Keratinocyte (primary cell): ENCODE measurements around the gene MYF5. TPM values are rescaled to one million over a fixed set of nuclear protein-coding genes. Genes with fewer than 3 reads are reported as not detected.

Experiments used
- DNase-seq: peaks from one replicate; pipeline ENCODE4 v3.0.0-alpha.2; 2011; ENCODE audit warnings: low read depth, missing footprints, low spot score
- FAIRE-seq: peaks from 2 replicates; lab custom pipeline; 2011; peaks lifted over from hg19 to GRCh38; lab: Jason Lieb, UNC
- H2AFZ ChIP-seq: 2 replicates; pipeline ENCODE4 v1.6.0; 2012; ENCODE audit warnings: low read length, control low read depth, inconsistent platforms; ENCODE audit not compliant: control insufficient read depth
- H3K27ac ChIP-seq: 2 replicates; pipeline ENCODE4 v1.5.1; 2011; ENCODE audit warnings: low read length; ENCODE audit not compliant: control insufficient read depth, insufficient read depth
- H3K27me3 ChIP-seq: 3 replicates; pipeline ENCODE4 v1.6.0; 2011; ENCODE audit warnings: low read length; ENCODE audit not compliant: control insufficient read depth, insufficient read depth; ENCODE audit errors: extremely low read depth
- H3K36me3 ChIP-seq, 2 experiments: 2 replicates in 1 of 2; 3 replicates in 1 of 2; pipeline ENCODE4 v1.5.1; 2011; ENCODE audit warnings: low read length in 2 of 2, mild to moderate bottlenecking in 1 of 2; ENCODE audit not compliant: control insufficient read depth in 2 of 2, insufficient read depth in 2 of 2; ENCODE audit errors: extremely low read depth in 1 of 2
- H3K4me1 ChIP-seq: 3 replicates; pipeline ENCODE4 v1.5.1; 2011; ENCODE audit warnings: low read length; ENCODE audit not compliant: control insufficient read depth, insufficient read depth; ENCODE audit errors: extremely low read depth
- H3K4me2 ChIP-seq: 3 replicates; pipeline ENCODE4 v1.6.0; 2011; ENCODE audit warnings: low read depth, low read length; ENCODE audit not compliant: control insufficient read depth, insufficient read depth; ENCODE audit errors: extremely low read depth
- H3K4me3 ChIP-seq, 3 experiments: fragments of 200-600 bp in 1 of 3; sonication (generic) in 1 of 3; 2 replicates in 2 of 3; 3 replicates in 1 of 3; pipeline ENCODE4 v1.5.1; 2011 to 2016; ENCODE audit warnings: low read length in 3 of 3, mild to moderate bottlenecking in 3 of 3, control low read depth in 2 of 3, inconsistent platforms in 1 of 3, low read depth in 1 of 3, mixed read lengths in 1 of 3, mixed run types in 1 of 3, moderate library complexity in 1 of 3; ENCODE audit not compliant: control insufficient read depth in 2 of 3, insufficient read depth in 2 of 3; ENCODE audit errors: extremely low read depth in 1 of 3
- H3K79me2 ChIP-seq: 2 replicates; pipeline ENCODE4 v1.6.0; 2012; ENCODE audit warnings: low read length; ENCODE audit not compliant: control insufficient read depth, insufficient read depth
- H3K9ac ChIP-seq: 3 replicates; pipeline ENCODE4 v1.6.0; 2011; ENCODE audit warnings: low read length; ENCODE audit not compliant: control insufficient read depth, insufficient read depth; ENCODE audit errors: extremely low read depth
- H3K9me1 ChIP-seq: 3 replicates; pipeline ENCODE4 v1.6.0; 2011; ENCODE audit warnings: low read length; ENCODE audit not compliant: control insufficient read depth, insufficient read depth; ENCODE audit errors: extremely low read depth
- H3K9me3 ChIP-seq: 2 replicates; pipeline ENCODE4 v1.5.1; 2012; ENCODE audit warnings: low read depth, low read length; ENCODE audit not compliant: control insufficient read depth
- H4K20me1 ChIP-seq: 3 replicates; pipeline ENCODE4 v1.6.0; 2011; ENCODE audit warnings: low read length; ENCODE audit not compliant: control insufficient read depth, insufficient read depth; ENCODE audit errors: extremely low read depth
- CTCF ChIP-seq, 3 experiments: IDR thresholded peaks in 1 of 3; conservative IDR thresholded peaks in 1 of 3; optimal IDR thresholded peaks in 1 of 3; 2 replicates in 2 of 3; 3 replicates in 1 of 3; pipeline versions ENCODE3 to v1.5.1; 2011; ENCODE audit warnings: low read length in 3 of 3, mild to moderate bottlenecking in 3 of 3, moderate library complexity in 2 of 3, control low read depth in 1 of 3, inconsistent platforms in 1 of 3; ENCODE audit not compliant: insufficient read depth in 2 of 3; ENCODE audit errors: extremely low read depth in 1 of 3
- EZH2 ChIP-seq: IDR thresholded peaks from one replicate; pipeline ENCODE4 v1.6.1; 2012; ENCODE audit warnings: inconsistent platforms, mild to moderate bottlenecking, low read length, moderate library complexity
- dilution Hi-C: fragments of 300-500 bp; cut with MboI; formaldehyde crosslinking; loops from one replicate; pipeline ENCODE4 v1.7.0; 2020; ENCODE audit warnings: low sequenced_read_pairs; ENCODE audit not compliant: extremely low pct_ligation_motif_present
- polyA plus RNA-seq, 5 experiments: library from polyadenylated mRNA; depleted of rRNA in 3 of 5; stranded (reverse) in 3 of 5; stranded (forward) in 1 of 5; unstranded in 1 of 5; fragments of >200 nt; gene quantifications; 1 replicate in 1 of 5; 2 replicates in 3 of 5; 3 replicates in 1 of 5; pipeline versions ENCODE4 v1.2.1 to v1.2.3, GENCODE V29; 2011 to 2012; ENCODE audit warnings: missing spikeins in 2 of 5, low read depth in 1 of 5, low replicate concordance in 1 of 5

The MYF5 gene
- polyA plus RNA-seq, 1 donor (not counting 4 experiments of a cell fraction or from before 2014, with no cell fraction given), result not detected

GRCh38 chr12:80754274-80754673, 37.6 kb downstream of the MYF5 start:
- DNase-seq (no peak), FAIRE-seq (no peak)
- H3K9ac ChIP-seq, result no peak overlapping the region
- dilution Hi-C loops, result no loop called here
- H3K36me3 ChIP-seq, result no peaks in the 10 kb centered on the region
- H3K27me3 ChIP-seq, result no peaks in the 10 kb centered on the region
- no peaks in the 10 kb centered on the region for H4K20me1 ChIP-seq
- no peaks in the 10 kb centered on the region for H3K79me2 ChIP-seq
- H3K4me1 ChIP-seq, result no peaks in the 10 kb centered on the region
- no peak overlapping the region for H2AFZ ChIP-seq
- H3K9me3 ChIP-seq, result no peaks in the 10 kb centered on the region
- H3K4me2 ChIP-seq, result no peak overlapping the region
- no peak overlapping the region for H3K27ac ChIP-seq
- no peaks in the 10 kb centered on the region for H3K9me1 ChIP-seq
- TF ChIP-seq EZH2, result no peak
- no peak for TF ChIP-seq CTCF (optimal IDR thresholded peaks at IDR 0.05 in 1 of 3, IDR thresholded peaks at IDR 0.05 in 1 of 3, conservative IDR thresholded peaks at IDR 0.05 in 1 of 3; ENCODE audit: extremely low read depth in 1 of 3, insufficient read depth in 2 of 3, low read length in 3 of 3)
- no peak overlapping the region for H3K4me3 ChIP-seq

- Histone ChIP-seq H2AFZ (no peak overlapping the region), H3K4me1 (no peaks in the 10 kb centered on the region), H3K27me3 (no peaks in the 10 kb centered on the region), H3K27ac (no peak overlapping the region), H3K9me3 (no peaks in the 10 kb centered on the region), H3K9ac (no peak overlapping the region), H3K36me3 (no peaks in the 10 kb centered on the region), H3K9me1 (no peaks in the 10 kb centered on the region), H4K20me1 (no peaks in the 10 kb centered on the region), H3K4me3 (no peak overlapping the region), H3K4me2 (no peak overlapping the region), H3K79me2 (no peaks in the 10 kb centered on the region)
- no peak for TF ChIP-seq CTCF (optimal IDR thresholded peaks at IDR 0.05 in 1 of 3, IDR thresholded peaks at IDR 0.05 in 1 of 3, conservative IDR thresholded peaks at IDR 0.05 in 1 of 3; ENCODE audit: extremely low read depth in 1 of 3, insufficient read depth in 2 of 3, low read length in 3 of 3)
- TF ChIP-seq EZH2, result no peak
- dilution Hi-C loops, result no loop called here
- DNase-seq, result no peak
- FAIRE-seq, result no peak
Observed at GRCh38 chr12:80756875-80757274, 40.2 kb downstream of the MYF5 start.
